ENCODE measurements around the gene ITPKC. TPM values are rescaled to one million over a fixed set of nuclear protein-coding genes. Genes with fewer than 3 reads are reported as not detected.
A peak's percentile ranks its signal among the peaks of the same experiment; 100 is the strongest.

ITPKC gene
- total RNA-seq, 2 donors from 2014 or later = 9.0 to 10.3 TPM

- H3K36me3 Mint-ChIP-seq = peaks cover 13% of the 10 kb centered on the region
Observed at GRCh38 chr19:40685016-40685526, 31.8 kb upstream of the ITPKC start.

DNA sequence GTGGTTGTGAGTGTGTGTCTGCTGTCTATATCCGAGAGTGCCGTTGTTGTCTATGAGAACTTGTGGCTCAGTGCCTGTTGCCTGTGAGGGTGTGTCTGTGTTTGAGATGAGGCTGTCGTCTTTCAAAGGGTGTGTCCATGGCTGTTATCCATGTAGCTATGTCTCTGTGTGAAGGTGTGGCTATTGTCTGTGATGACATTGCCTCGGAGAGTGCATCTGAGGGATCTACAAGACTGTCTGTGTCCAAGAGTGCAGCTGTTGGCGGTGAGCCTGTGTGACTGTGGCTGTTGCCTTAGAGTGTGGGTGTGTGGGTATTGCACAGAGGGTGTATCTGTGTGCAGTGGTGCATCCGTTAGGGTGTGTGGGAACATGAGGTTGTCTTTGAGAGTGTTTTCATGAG is 31.3 kb upstream of the ITPKC start:
- Mint-ChIP-seq H3K27ac (no peak overlapping the region), H3K4me3 (no peak overlapping the region)

More at GRCh38 chr19:40685016-40685526, 31.8 kb upstream of the ITPKC start:
- no peaks in the 10 kb centered on the region for H3K9me3 Mint-ChIP-seq
- H3K27me3 Mint-ChIP-seq = no peaks in the 10 kb centered on the region
- H3K27ac Mint-ChIP-seq = no peak overlapping the region
- no peak overlapping the region for H3K4me3 Mint-ChIP-seq
- no peak for ATAC-seq
- DNase-seq (ENCODE audit: low spot score) = no peak
- peaks cover 6 to 9% of the 10 kb centered on the region in 2 donors for H3K4me1 Mint-ChIP-seq (ENCODE audit: low read depth in 2 of 2)

GRCh38 chr19:40686882-40687524 is 29.9 kb upstream of the ITPKC start:
- H3K4me3 Mint-ChIP-seq = no peak overlapping the region
- peaks cover 8 to 13% of the 10 kb centered on the region in 2 donors for H3K4me1 Mint-ChIP-seq (ENCODE audit: low read depth in 2 of 2)
- ATAC-seq (no peak), DNase-seq (ENCODE audit: low spot score) (no peak)
- no peak overlapping the region for H3K27ac Mint-ChIP-seq
- H3K9me3 Mint-ChIP-seq = no peaks in the 10 kb centered on the region
- peaks cover 13% of the 10 kb centered on the region for H3K36me3 Mint-ChIP-seq
- no peaks in the 10 kb centered on the region for H3K27me3 Mint-ChIP-seq

More for the DNA sequence above, 31.3 kb upstream of the ITPKC start:
- ATAC-seq (no peak), DNase-seq (ENCODE audit: low spot score) (no peak)
- peaks cover 6 to 10% of the 10 kb centered on the region in 2 donors for H3K4me1 Mint-ChIP-seq (ENCODE audit: low read depth in 2 of 2)
- H3K9me3 Mint-ChIP-seq = no peaks in the 10 kb centered on the region
- peaks cover 13% of the 10 kb centered on the region for H3K36me3 Mint-ChIP-seq
- no peaks in the 10 kb centered on the region for H3K27me3 Mint-ChIP-seq

DNA sequence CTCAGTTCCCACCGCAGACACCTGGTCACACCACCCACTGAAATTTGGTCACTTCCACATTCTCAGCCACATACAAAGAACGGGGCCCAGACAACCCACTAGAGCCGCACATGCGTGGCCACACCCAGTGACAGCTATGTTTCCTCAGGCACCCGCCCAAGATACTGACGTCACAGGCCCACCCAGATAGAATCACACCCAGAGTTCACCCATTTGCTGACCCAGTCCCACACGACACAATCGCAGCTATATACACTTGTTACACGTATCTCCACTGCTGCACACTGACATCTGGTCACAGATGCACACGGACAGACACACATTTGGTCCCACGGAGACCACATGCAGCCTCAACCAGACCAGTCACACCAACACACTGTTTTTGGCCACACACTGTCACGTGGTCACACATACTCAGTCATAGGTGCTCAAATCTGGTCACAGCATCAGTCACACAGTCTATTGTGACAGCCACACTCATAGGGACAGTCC is 29.3 kb upstream of the ITPKC start:
- ATAC-seq = peak; percentile 51 to 61
- Mint-ChIP-seq H3K4me3 (no peak overlapping the region), H3K27me3 (no peaks in the 10 kb centered on the region), H3K4me1 (ENCODE audit: low read depth in 2 of 2) (peaks cover 8 to 13% of the 10 kb centered on the region in 2 donors), H3K36me3 (peaks cover 13% of the 10 kb centered on the region), H3K27ac (no peak overlapping the region), H3K9me3 (no peaks in the 10 kb centered on the region)
- no peak for DNase-seq (ENCODE audit: low spot score)

- no peaks in the 10 kb centered on the region for H3K27me3 Mint-ChIP-seq
Observed at GRCh38 chr19:40688309-40688708, 28.6 kb upstream of the ITPKC start.

GRCh38 chr19:40688987-40689338 is 27.9 kb upstream of the ITPKC start:
- H3K36me3 Mint-ChIP-seq = peaks cover 13% of the 10 kb centered on the region
- H3K9me3 Mint-ChIP-seq = no peaks in the 10 kb centered on the region
- no peaks in the 10 kb centered on the region for H3K27me3 Mint-ChIP-seq
- no peak for ATAC-seq
- H3K4me3 Mint-ChIP-seq = no peak overlapping the region
- H3K4me1 Mint-ChIP-seq (ENCODE audit: low read depth in 2 of 2) = peaks cover 8 to 13% of the 10 kb centered on the region in 2 donors
- DNase-seq (ENCODE audit: low spot score) = no peak
- no peak overlapping the region for H3K27ac Mint-ChIP-seq

More at GRCh38 chr19:40688309-40688708, 28.6 kb upstream of the ITPKC start:
- H3K27ac Mint-ChIP-seq = no peak overlapping the region
- H3K4me3 Mint-ChIP-seq = no peak overlapping the region
- peaks cover 8 to 13% of the 10 kb centered on the region in 2 donors for H3K4me1 Mint-ChIP-seq (ENCODE audit: low read depth in 2 of 2)
- ATAC-seq (no peak), DNase-seq (ENCODE audit: low spot score) (no peak)
- no peaks in the 10 kb centered on the region for H3K9me3 Mint-ChIP-seq
- H3K36me3 Mint-ChIP-seq = peaks cover 13% of the 10 kb centered on the region

DNA sequence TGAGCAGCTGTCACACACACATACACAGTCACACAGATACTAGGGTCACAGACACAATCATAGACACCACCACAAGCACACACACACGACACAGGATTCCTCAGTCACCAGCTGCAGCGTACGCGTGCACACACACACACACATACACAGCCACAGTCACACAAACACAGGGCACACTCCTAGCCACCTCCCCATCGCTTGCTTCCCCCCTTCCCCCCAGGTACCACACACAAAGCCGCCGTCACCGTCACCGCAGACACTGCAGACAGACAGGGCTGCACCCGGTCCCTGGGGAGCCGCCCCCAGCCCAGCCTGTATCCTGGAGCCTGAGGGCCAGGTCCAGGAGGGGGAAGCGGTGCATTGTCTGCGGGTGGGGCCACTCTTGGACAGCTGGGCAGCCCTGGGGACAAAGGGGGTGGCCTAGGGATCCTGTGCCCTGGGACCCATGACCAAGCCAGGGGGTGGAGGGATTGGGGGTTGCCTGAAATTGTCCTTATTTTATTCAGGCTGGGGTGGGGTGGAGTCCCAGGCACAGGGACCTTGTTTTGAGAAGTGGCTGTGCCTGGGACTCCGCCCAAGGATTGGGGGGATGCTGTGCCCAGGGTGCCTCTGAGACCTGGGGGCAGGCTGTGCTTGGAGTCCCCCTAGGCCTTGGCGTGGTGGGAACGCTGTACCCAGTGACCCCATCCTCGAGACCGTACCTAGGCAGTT is 27.4 kb upstream of the ITPKC start:
- Mint-ChIP-seq H3K4me3 (no peak overlapping the region), H3K27ac (no peak overlapping the region)
- no peak for DNase-seq (ENCODE audit: low spot score)

GRCh38 chr19:40690050-40690692 is 26.7 kb upstream of the ITPKC start, which contains the start of gene NUMBL:
NUMBL (minus strand) TSS chr19:40690651; CDS start chr19:40690483, 168 bp downstream.
- H3K4me3 Mint-ChIP-seq = peak within 1 kb of the TSS; percentile 96
- DNase-seq (ENCODE audit: low spot score) = no peak
- H3K9me3 Mint-ChIP-seq = no peaks in the 10 kb centered on the region
- H3K36me3 Mint-ChIP-seq = peaks cover 12% of the 10 kb centered on the region
- no peaks in the 10 kb centered on the region for H3K27me3 Mint-ChIP-seq
- no peak for ATAC-seq
- peak within 1 kb of the TSS; percentile 81 to 86 for H3K27ac Mint-ChIP-seq
- peaks cover 7 to 12% of the 10 kb centered on the region in 2 donors for H3K4me1 Mint-ChIP-seq (ENCODE audit: low read depth in 2 of 2)

More for the DNA sequence above, 27.4 kb upstream of the ITPKC start:
- H3K36me3 Mint-ChIP-seq = peaks cover 13% of the 10 kb centered on the region
- no peaks in the 10 kb centered on the region for H3K27me3 Mint-ChIP-seq
- ATAC-seq = no peak
- peaks cover 8 to 13% of the 10 kb centered on the region in 2 donors for H3K4me1 Mint-ChIP-seq (ENCODE audit: low read depth in 2 of 2)
- H3K9me3 Mint-ChIP-seq = no peaks in the 10 kb centered on the region

DNA sequence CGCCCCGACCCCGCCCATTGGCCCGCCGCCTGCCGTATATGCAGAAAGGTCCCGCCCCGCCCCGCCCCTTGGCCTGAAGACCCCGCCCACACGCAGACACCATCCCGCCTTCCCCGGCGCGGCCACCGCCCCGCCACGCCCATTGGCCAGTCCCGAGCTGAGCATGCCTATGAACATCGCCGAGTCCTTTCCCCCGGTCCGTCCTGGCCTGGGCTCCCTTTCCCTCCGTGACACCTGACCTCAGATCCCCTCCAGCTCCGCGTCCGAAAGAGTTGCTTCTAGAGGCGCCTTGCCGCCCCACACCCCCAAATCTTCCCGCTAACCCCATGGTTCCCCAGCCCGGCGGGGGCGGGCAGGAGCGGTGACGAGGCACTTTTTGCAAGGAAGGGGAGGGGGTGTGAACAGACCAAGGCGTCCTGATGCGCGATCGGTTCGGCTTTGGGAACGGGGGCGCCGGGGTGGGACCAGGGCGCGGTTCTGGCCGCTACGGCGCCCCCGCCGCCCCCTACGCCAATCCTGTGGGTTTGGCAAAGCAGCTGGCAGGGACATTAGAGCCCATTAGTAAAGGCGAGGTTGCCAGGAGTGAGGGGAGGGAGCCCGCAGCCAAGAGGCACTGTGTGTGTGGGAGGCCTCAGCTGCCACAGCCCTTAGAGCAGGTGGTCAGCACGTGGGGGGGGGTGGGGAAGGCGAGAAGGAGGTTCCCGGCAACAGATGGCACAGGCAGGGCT is 26.1 kb upstream of the ITPKC start:
- Mint-ChIP-seq H3K9me3 (no peaks in the 10 kb centered on the region), H3K36me3 (peaks cover 5% of the 10 kb centered on the region), H3K27me3 (no peaks in the 10 kb centered on the region), H3K4me3 (peak overlapping the region; percentile 96), H3K4me1 (ENCODE audit: low read depth in 2 of 2) (peaks cover 5% of the 10 kb centered on the region in 2 donors), H3K27ac (peak overlapping the region; percentile 81 to 86)
- ATAC-seq (peak; percentile 89 to 92), DNase-seq (ENCODE audit: low spot score) (peak; percentile 88)

- Mint-ChIP-seq H3K9me3 (no peaks in the 10 kb centered on the region), H3K4me3 (no peak overlapping the region), H3K4me1 (ENCODE audit: low read depth in 2 of 2) (peaks cover 2 to 4% of the 10 kb centered on the region in 2 donors), H3K36me3 (no peaks in the 10 kb centered on the region), H3K27ac (peak overlapping the region in 1 of 2 donors; percentile 86), H3K27me3 (no peaks in the 10 kb centered on the region)
- DNase-seq (ENCODE audit: low spot score) = no peak
- no peak for ATAC-seq
Observed at GRCh38 chr19:40691421-40692211, 25.3 kb upstream of the ITPKC start.

DNA sequence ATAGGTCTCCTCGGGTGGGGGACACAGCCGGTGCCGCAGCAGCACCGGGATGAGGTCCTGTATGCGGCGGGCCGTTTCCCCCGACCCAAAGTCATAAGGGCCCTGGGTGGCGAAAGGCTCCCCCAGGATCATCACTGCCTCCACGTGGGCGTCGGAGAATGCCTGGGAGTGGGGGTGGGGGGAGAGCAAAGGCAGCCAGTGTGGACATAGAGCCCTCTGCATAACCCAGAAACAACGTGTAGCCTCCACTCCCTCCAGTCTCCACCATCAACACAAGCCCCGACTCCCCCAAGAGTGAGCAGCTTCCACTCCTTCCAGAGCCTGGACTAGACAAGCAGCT is 24.7 kb upstream of the ITPKC start:
- Mint-ChIP-seq H3K36me3 (no peaks in the 10 kb centered on the region), H3K4me1 (ENCODE audit: low read depth in 2 of 2) (peaks cover 2 to 4% of the 10 kb centered on the region in 2 donors), H3K4me3 (no peak overlapping the region), H3K9me3 (no peaks in the 10 kb centered on the region), H3K27me3 (no peaks in the 10 kb centered on the region), H3K27ac (peak overlapping the region in 1 of 2 donors; percentile 20)
- DNase-seq (ENCODE audit: low spot score) = no peak
- no peak for ATAC-seq

DNA sequence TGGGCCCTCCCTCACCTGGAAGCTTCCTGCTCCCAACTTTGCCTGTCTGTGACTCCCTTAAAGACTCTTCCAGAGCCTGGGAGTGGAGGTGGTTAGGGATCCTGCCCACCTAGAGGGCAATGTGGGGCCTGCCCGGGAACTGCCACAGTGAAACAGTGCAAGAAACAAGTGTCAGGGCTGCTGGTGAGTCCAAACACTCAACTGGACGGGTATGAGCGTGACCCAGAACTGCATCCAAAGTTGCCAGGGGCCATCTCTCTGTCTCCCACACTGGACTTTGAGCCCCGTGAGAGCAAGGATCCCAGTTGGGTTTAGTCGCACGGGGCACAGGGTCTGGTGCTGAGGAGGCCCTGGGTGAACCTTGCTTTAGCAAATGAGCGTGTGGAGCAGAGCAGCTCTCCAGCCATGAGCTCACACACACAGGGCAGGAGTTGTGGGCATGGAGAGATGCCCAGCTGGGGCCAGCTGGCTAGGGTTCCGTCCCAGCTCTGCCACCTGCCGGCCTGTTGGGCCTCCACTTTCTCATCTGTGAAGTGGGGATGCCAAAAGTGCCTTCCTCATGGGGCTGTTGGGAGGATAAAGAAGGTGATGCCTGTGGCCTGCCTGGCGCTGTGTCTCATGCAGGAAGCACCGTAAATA is 23.6 kb upstream of the ITPKC start:
- ATAC-seq (no peak), DNase-seq (ENCODE audit: low spot score) (no peak)
- no peaks in the 10 kb centered on the region for H3K36me3 Mint-ChIP-seq
- H3K27me3 Mint-ChIP-seq = no peaks in the 10 kb centered on the region
- H3K4me1 Mint-ChIP-seq (ENCODE audit: low read depth in 2 of 2) = peaks cover 2 to 4% of the 10 kb centered on the region in 2 donors
- H3K27ac Mint-ChIP-seq = no peak overlapping the region
- no peak overlapping the region for H3K4me3 Mint-ChIP-seq
- no peaks in the 10 kb centered on the region for H3K9me3 Mint-ChIP-seq
